Skeletal muscle tissue (tissue), 4 donors: ENCODE results near the gene SGMS2. TPM values are rescaled to one million over a fixed set of nuclear protein-coding genes. Genes with fewer than 3 reads are reported as not detected.
"Not testable (repeated sequence)": the region's sequence is repeated elsewhere in the genome, so short reads cannot be mapped to it uniquely, and the experiment has no call there.

Source experiments
- H3K27ac ChIP-seq: one replicate; pipeline ENCODE4 v1.7.0; 2013; ENCODE audit warnings: mild to moderate bottlenecking, low read depth, low read length, inconsistent platforms
- H3K27me3 ChIP-seq, 3 donors: one replicate each; pipeline ENCODE4 v1.7.0; 2013; ENCODE audit warnings: low read length in 3 of 3; ENCODE audit not compliant: control insufficient read depth in 3 of 3, insufficient read depth in 3 of 3
- H3K36me3 ChIP-seq, 3 donors: one replicate each; pipeline ENCODE4 v1.7.0; 2013; ENCODE audit warnings: low read length in 3 of 3; ENCODE audit not compliant: control insufficient read depth in 3 of 3, insufficient read depth in 3 of 3
- H3K4me1 ChIP-seq, 3 donors: one replicate each; pipeline ENCODE4 v1.7.0; 2013; ENCODE audit warnings: low read length in 3 of 3, mild to moderate bottlenecking in 3 of 3; ENCODE audit not compliant: control insufficient read depth in 3 of 3, insufficient read depth in 3 of 3
- H3K4me3 ChIP-seq, 3 donors: one replicate each; pipeline ENCODE4 v1.7.0; 2013; ENCODE audit warnings: low read length in 3 of 3
- H3K9ac ChIP-seq, 3 donors: one replicate each; pipeline ENCODE4 v1.7.0; 2013; ENCODE audit warnings: low read length in 3 of 3, mild to moderate bottlenecking in 3 of 3, moderate library complexity in 2 of 3, low read depth in 1 of 3
- H3K9me3 ChIP-seq, 3 donors: one replicate each; pipeline ENCODE4 v1.7.0; 2013; ENCODE audit warnings: low read length in 3 of 3; ENCODE audit not compliant: control insufficient read depth in 3 of 3
- total RNA-seq: library from RNA; depleted of rRNA; stranded (reverse); fragments of >200 nt; gene quantifications from one replicate; pipeline ENCODE4 v1.2.3, GENCODE V29; 2014
- donor health status: Osteomylitis.

Gene SGMS2
- total RNA-seq, 1 donor from 2014 or later, result 13.0 TPM

- Histone ChIP-seq H3K9me3 (no peaks in the 10 kb centered on the region), H3K27ac (peak overlapping the region; percentile 7), H3K27me3 (no peaks in the 10 kb centered on the region), H3K4me3 (no peak overlapping the region), H3K4me1 (peaks cover 0 to 17% (median 2%) of the 10 kb centered on the region in 3 donors), H3K36me3 (no peaks in the 10 kb centered on the region), H3K9ac (no peak overlapping the region)
Observed at GRCh38 chr4:107901213-107901934, 76.6 kb downstream of the SGMS2 start.

GRCh38 chr4:107902715-107903114, 78.0 kb downstream of the SGMS2 start:
- Histone ChIP-seq H3K27ac (no peak overlapping the region), H3K9me3 (no peaks in the 10 kb centered on the region), H3K4me1 (peaks cover 0 to 17% (median 2%) of the 10 kb centered on the region in 3 donors), H3K36me3 (no peaks in the 10 kb centered on the region), H3K9ac (no peak overlapping the region), H3K4me3 (no peak overlapping the region), H3K27me3 (no peaks in the 10 kb centered on the region)

- not testable (repeated sequence) for H3K27ac ChIP-seq, H3K9me3 ChIP-seq, H3K4me3 ChIP-seq, H3K27me3 ChIP-seq, H3K36me3 ChIP-seq, H3K9ac ChIP-seq
- H3K4me1 ChIP-seq, result peaks cover 0 to 15% (median 2%) of the 10 kb centered on the region in 3 donors
Observed at GRCh38 chr4:107905082-107905481, 80.3 kb downstream of the SGMS2 start.

- no peak overlapping the region for H3K27ac ChIP-seq
- H3K36me3 ChIP-seq, result peaks cover 0 to 3% (median 0%) of the 10 kb centered on the region in 3 donors
- H3K9me3 ChIP-seq, result no peaks in the 10 kb centered on the region
Observed at GRCh38 chr4:107906458-107907100, 81.8 kb downstream of the SGMS2 start.

GRCh38 chr4:107908377-107908776, 83.6 kb downstream of the SGMS2 start:
- H3K4me3 ChIP-seq, result no peak overlapping the region
- H3K27ac ChIP-seq, result no peak overlapping the region
- H3K9ac ChIP-seq, result no peak overlapping the region
- no peaks in the 10 kb centered on the region for H3K4me1 ChIP-seq
- H3K9me3 ChIP-seq, result no peaks in the 10 kb centered on the region
- H3K36me3 ChIP-seq, result peaks cover 0 to 3% (median 0%) of the 10 kb centered on the region in 3 donors
- H3K27me3 ChIP-seq, result no peaks in the 10 kb centered on the region

More at GRCh38 chr4:107906458-107907100, 81.8 kb downstream of the SGMS2 start:
- Histone ChIP-seq H3K4me1 (peaks cover 0 to 2% (median 2%) of the 10 kb centered on the region in 3 donors), H3K27me3 (no peaks in the 10 kb centered on the region), H3K4me3 (no peak overlapping the region), H3K9ac (no peak overlapping the region)

- Histone ChIP-seq H3K27ac (no peak overlapping the region), H3K9me3 (no peaks in the 10 kb centered on the region), H3K27me3 (no peaks in the 10 kb centered on the region), H3K4me3 (no peak overlapping the region), H3K4me1 (no peaks in the 10 kb centered on the region), H3K9ac (no peak overlapping the region), H3K36me3 (peaks cover 0 to 2% (median 0%) of the 10 kb centered on the region in 3 donors)
Observed at GRCh38 chr4:107913283-107913899, 88.7 kb downstream of the SGMS2 start.

GRCh38 chr4:107915220-107915619, 90.5 kb downstream of the SGMS2 start:
- Histone ChIP-seq H3K9me3 (peaks cover 0 to 3% (median 2%) of the 10 kb centered on the region in 3 donors), H3K4me1 (no peaks in the 10 kb centered on the region), H3K9ac (no peak overlapping the region), H3K27ac (no peak overlapping the region), H3K4me3 (no peak overlapping the region), H3K36me3 (no peaks in the 10 kb centered on the region), H3K27me3 (no peaks in the 10 kb centered on the region)

- no peaks in the 10 kb centered on the region for H3K36me3 ChIP-seq
- no peak overlapping the region for H3K9ac ChIP-seq
- H3K27me3 ChIP-seq, result no peaks in the 10 kb centered on the region
- no peak overlapping the region for H3K4me3 ChIP-seq
- no peak overlapping the region for H3K27ac ChIP-seq
- no peaks in the 10 kb centered on the region for H3K4me1 ChIP-seq
- peaks cover 0 to 3% (median 2%) of the 10 kb centered on the region in 3 donors for H3K9me3 ChIP-seq
Observed at GRCh38 chr4:107916623-107917022, 91.9 kb downstream of the SGMS2 start.

GRCh38 chr4:107917500-107917899, 92.8 kb downstream of the SGMS2 start:
- no peak overlapping the region for H3K4me3 ChIP-seq
- H3K27ac ChIP-seq, result no peak overlapping the region
- H3K27me3 ChIP-seq, result no peaks in the 10 kb centered on the region
- peaks cover 0 to 3% (median 2%) of the 10 kb centered on the region in 3 donors for H3K9me3 ChIP-seq
- no peaks in the 10 kb centered on the region for H3K36me3 ChIP-seq
- no peaks in the 10 kb centered on the region for H3K4me1 ChIP-seq
- H3K9ac ChIP-seq, result no peak overlapping the region
